D721Med (cell line): ENCODE data around the gene C15orf62.

ENCODE experiments used
- DNase-seq: peaks from one replicate; pipeline ENCODE4 v3.0.0; 2011; ENCODE audit warnings: low spot score; ENCODE audit not compliant: insufficient read length
- FAIRE-seq: peaks from 2 replicates; lab custom pipeline; 2011; peaks lifted over from hg19 to GRCh38; lab: Jason Lieb, UNC
- TF ChIP-seq, protein P1 (sequence below): IDR thresholded peaks from 2 replicates; pipeline ENCODE4 v1.5.1; 2012; ENCODE audit warnings: mild to moderate bottlenecking, control low read depth; ENCODE audit not compliant: insufficient read depth; ENCODE audit errors: missing control alignments

The C15orf62 gene

GRCh38 chr15:40766194-40766815, 3.5 kb upstream of the C15orf62 start:
- TF ChIP-seq, protein P1, sequence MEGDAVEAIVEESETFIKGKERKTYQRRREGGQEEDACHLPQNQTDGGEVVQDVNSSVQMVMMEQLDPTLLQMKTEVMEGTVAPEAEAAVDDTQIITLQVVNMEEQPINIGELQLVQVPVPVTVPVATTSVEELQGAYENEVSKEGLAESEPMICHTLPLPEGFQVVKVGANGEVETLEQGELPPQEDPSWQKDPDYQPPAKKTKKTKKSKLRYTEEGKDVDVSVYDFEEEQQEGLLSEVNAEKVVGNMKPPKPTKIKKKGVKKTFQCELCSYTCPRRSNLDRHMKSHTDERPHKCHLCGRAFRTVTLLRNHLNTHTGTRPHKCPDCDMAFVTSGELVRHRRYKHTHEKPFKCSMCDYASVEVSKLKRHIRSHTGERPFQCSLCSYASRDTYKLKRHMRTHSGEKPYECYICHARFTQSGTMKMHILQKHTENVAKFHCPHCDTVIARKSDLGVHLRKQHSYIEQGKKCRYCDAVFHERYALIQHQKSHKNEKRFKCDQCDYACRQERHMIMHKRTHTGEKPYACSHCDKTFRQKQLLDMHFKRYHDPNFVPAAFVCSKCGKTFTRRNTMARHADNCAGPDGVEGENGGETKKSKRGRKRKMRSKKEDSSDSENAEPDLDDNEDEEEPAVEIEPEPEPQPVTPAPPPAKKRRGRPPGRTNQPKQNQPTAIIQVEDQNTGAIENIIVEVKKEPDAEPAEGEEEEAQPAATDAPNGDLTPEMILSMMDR = no peak
- no peak for DNase-seq
- FAIRE-seq = no peak

DNA sequence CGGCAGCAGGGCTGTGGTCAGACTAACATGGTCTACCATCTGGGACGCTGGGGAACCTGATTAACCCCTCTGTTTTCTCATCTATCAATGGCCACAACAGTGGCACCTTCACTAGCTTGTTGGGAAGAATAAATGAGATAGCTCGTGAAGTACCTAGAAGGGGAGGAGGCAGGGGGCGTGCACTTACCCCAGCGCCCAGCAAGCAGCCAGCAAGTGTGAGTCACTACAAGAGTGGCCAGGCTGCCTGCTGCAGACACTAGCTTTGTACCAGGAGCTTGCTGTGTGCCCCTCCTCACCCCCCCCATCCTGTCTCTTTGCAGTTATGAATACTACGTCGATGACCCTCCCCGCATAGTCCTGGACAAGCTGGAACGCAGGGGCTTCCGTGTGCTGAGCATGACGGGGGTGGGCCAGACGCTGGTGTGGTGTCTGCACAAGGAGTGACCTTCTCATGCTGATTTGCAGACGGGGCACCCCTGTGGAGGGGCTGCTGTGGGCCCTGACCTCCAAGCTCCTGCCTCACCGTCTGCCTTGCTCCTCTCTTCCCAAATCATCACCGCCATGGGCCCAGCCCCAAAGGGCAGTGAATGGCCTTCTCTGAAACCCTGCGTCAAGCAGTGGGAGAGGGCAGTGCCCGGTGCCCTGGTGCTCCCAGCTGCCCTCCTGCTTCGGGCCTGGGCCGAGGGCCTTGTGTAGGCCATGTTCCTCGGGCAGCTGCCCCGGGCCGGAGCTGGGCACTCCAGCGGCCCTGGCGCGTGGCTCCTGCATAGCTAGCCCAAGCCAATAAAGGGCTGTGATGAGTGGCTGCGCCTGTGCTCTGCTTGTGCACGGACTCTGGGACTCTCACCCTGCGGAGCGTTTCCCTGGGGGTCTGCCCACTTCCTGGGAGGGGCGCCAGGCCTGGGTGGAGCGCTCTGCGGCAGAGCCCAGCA, 2.6 kb upstream of the C15orf62 start:
- no peak for FAIRE-seq
- DNase-seq = no peak
- TF ChIP-seq, protein P1 = no peak

GRCh38 chr15:40767838-40768500, 1.8 kb upstream of the C15orf62 start:
- FAIRE-seq = no peak
- no peak for DNase-seq
- TF ChIP-seq, protein P1 = no peak

GRCh38 chr15:40768521-40769273, 1.1 kb upstream of the C15orf62 start:
- TF ChIP-seq, protein P1 = no peak
- FAIRE-seq (no peak), DNase-seq (no peak)

- FAIRE-seq = no peak
- TF ChIP-seq, protein P1 = no peak
- DNase-seq = no peak
These were observed 454 bp downstream of the C15orf62 start for GRCh38 chr15:40770147-40770721.

DNA sequence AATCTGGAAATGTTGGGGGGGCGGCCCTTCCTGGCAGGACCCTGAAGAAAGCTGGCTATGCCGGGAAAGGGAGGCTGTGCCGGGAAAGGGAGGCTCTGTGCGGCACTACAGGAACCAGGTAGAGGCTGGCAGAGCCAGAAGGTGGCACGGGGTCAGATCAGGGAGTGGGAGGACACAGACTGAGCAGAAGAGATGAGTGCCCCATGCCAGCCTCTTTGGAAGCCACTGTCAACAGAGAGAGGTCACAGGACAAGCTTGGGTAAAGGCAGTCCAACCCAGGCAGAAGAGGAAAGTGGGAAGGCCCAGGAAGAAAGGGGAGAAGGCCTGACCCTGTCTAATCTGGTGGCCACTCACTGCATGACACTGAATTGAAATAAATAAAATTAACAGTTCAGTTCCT, 1.5 kb downstream of the C15orf62 start:
- FAIRE-seq (no peak), DNase-seq (no peak)
- TF ChIP-seq, protein P1 = no peak
